ENCODE results near the gene ZDHHC3. TPM values are rescaled to one million over a fixed set of nuclear protein-coding genes. Genes with fewer than 3 reads are reported as not detected.

Gene ZDHHC3
- total RNA-seq, 1 experiment from 2014 or later = 84.9 TPM

- Mint-ChIP-seq H3K27ac (ENCODE audit: unreplicated experiment) (peak overlapping the region; percentile 17), H3K27me3 (ENCODE audit: unreplicated experiment) (no peaks in the 10 kb centered on the region), H3K4me3 (ENCODE audit: low read depth, unreplicated experiment) (no peak overlapping the region)
Observed at GRCh38 chr3:44970926-44971490, 5.0 kb downstream of the ZDHHC3 start.

GRCh38 chr3:44969828-44970179 lies 6.2 kb downstream of the ZDHHC3 start:
- no peak overlapping the region for H3K4me3 Mint-ChIP-seq (ENCODE audit: low read depth, unreplicated experiment)
- intact Hi-C loops (cut with micrococcal nuclease; ENCODE audit: unreplicated experiment) = no loop called here
- H3K9me3 Mint-ChIP-seq (ENCODE audit: low read depth, unreplicated experiment) = no peaks in the 10 kb centered on the region
- BruUV-seq (replicated peaks) = no TSS peak
- H3K27me3 Mint-ChIP-seq (ENCODE audit: unreplicated experiment) = no peaks in the 10 kb centered on the region
- peaks cover 12% of the 10 kb centered on the region for H3K36me3 Mint-ChIP-seq (ENCODE audit: insufficient read depth, unreplicated experiment)
- CTCF ChIA-PET = no interaction called here
- no peak for TF ChIP-seq CTCF (IDR thresholded peaks at IDR 0.05; ENCODE audit: unreplicated experiment)
- H3K4me1 Mint-ChIP-seq (ENCODE audit: low read depth, unreplicated experiment) = peaks cover 77% of the 10 kb centered on the region
- H3K27ac Mint-ChIP-seq (ENCODE audit: unreplicated experiment) = no peak overlapping the region
- DNase-seq = no peak

More at GRCh38 chr3:44970926-44971490, 5.0 kb downstream of the ZDHHC3 start:
- TF ChIP-seq CTCF (IDR thresholded peaks at IDR 0.05; ENCODE audit: unreplicated experiment) = no peak
- DNase-seq = no peak
- intact Hi-C loops (cut with micrococcal nuclease; ENCODE audit: unreplicated experiment) = no loop called here
- peaks cover 68% of the 10 kb centered on the region for H3K4me1 Mint-ChIP-seq (ENCODE audit: low read depth, unreplicated experiment)
- no TSS peak for BruUV-seq (replicated peaks)
- H3K9me3 Mint-ChIP-seq (ENCODE audit: low read depth, unreplicated experiment) = no peaks in the 10 kb centered on the region
- H3K36me3 Mint-ChIP-seq (ENCODE audit: insufficient read depth, unreplicated experiment) = peaks cover 24% of the 10 kb centered on the region
- CTCF ChIA-PET = no interaction called here

GRCh38 chr3:44969154-44969827 lies 6.7 kb downstream of the ZDHHC3 start:
- Mint-ChIP-seq H3K27me3 (ENCODE audit: unreplicated experiment) (no peaks in the 10 kb centered on the region), H3K9me3 (ENCODE audit: low read depth, unreplicated experiment) (no peaks in the 10 kb centered on the region), H3K36me3 (ENCODE audit: insufficient read depth, unreplicated experiment) (peaks cover 7% of the 10 kb centered on the region), H3K4me1 (ENCODE audit: low read depth, unreplicated experiment) (peaks cover 77% of the 10 kb centered on the region), H3K4me3 (ENCODE audit: low read depth, unreplicated experiment) (no peak overlapping the region), H3K27ac (ENCODE audit: unreplicated experiment) (no peak overlapping the region)
- no peak for DNase-seq
- no peak for TF ChIP-seq CTCF (IDR thresholded peaks at IDR 0.05; ENCODE audit: unreplicated experiment)
- CTCF ChIA-PET = no interaction called here
- BruUV-seq (replicated peaks) = no TSS peak
- intact Hi-C loops (cut with micrococcal nuclease; ENCODE audit: unreplicated experiment) = no loop called here

- Mint-ChIP-seq H3K4me3 (ENCODE audit: low read depth, unreplicated experiment) (no peak overlapping the region), H3K36me3 (ENCODE audit: insufficient read depth, unreplicated experiment) (peaks cover 10% of the 10 kb centered on the region), H3K27me3 (ENCODE audit: unreplicated experiment) (no peaks in the 10 kb centered on the region), H3K9me3 (ENCODE audit: low read depth, unreplicated experiment) (no peaks in the 10 kb centered on the region), H3K27ac (ENCODE audit: unreplicated experiment) (peak overlapping the region; percentile 92), H3K4me1 (ENCODE audit: low read depth, unreplicated experiment) (peaks cover 82% of the 10 kb centered on the region)
- intact Hi-C loops (cut with micrococcal nuclease; ENCODE audit: unreplicated experiment) = no loop called here
- no peak for DNase-seq
- no peak for TF ChIP-seq CTCF (IDR thresholded peaks at IDR 0.05; ENCODE audit: unreplicated experiment)
- BruUV-seq (replicated peaks) = no TSS peak
- CTCF ChIA-PET = no interaction called here
Observed at GRCh38 chr3:44968447-44968858, 7.5 kb downstream of the ZDHHC3 start.

Data from Calu3 (cell line).